ENCODE data around the gene HDAC4.

- TF ChIP-seq CTCF (IDR thresholded peaks at IDR 0.05) (no peak), EP300 (IDR thresholded peaks at IDR 0.05) (no peak)
Measured at GRCh38 chr2:239072786-239073185, 328.0 kb downstream of the HDAC4 start.
